SU-DHL-6 (cell line): Measurements from ENCODE around the gene TSHZ2.

ENCODE experiments used
- H2AFZ ChIP-seq: fragments of 200-600 bp; sonication (generic); 2 replicates; pipeline ENCODE4 v1.6.1; 2014; ENCODE audit warnings: low read depth, mild to moderate bottlenecking, moderate library complexity, mixed read lengths, antibody characterized with exemption, low read length; ENCODE audit not compliant: severe bottlenecking
- H3F3A ChIP-seq: fragments of 200-600 bp; shearing (Covaris generic); 2 replicates; pipeline ENCODE4 v1.6.0; 2016; ENCODE audit warnings: antibody characterized with exemption, mild to moderate bottlenecking; ENCODE audit not compliant: insufficient read depth
- H3K27ac ChIP-seq: fragments of 200-600 bp; sonication (generic); 2 replicates; pipeline ENCODE4 v1.5.1; 2016; ENCODE audit warnings: low read depth, mild to moderate bottlenecking, low read length, moderate library complexity, mixed read lengths
- H3K27me3 ChIP-seq: fragments of 200-600 bp; sonication (generic), shearing (Covaris generic); 2 replicates; pipeline ENCODE4 v1.6.0; 2014; ENCODE audit warnings: mild to moderate bottlenecking, low read length
- H3K36me3 ChIP-seq: fragments of 200-600 bp; sonication (generic); 2 replicates; pipeline ENCODE4 v1.6.1; 2014; ENCODE audit warnings: mild to moderate bottlenecking, low read length, mixed read lengths
- H3K4me2 ChIP-seq: fragments of 300-600, 200-600 bp; shearing (Covaris generic), sonication (generic); 2 replicates; pipeline ENCODE4 v1.6.0; 2014; ENCODE audit warnings: low read length, low read depth, mild to moderate bottlenecking; ENCODE audit not compliant: poor library complexity, severe bottlenecking
- H3K4me3 ChIP-seq: fragments of 200-600 bp; sonication (generic); 2 replicates; pipeline ENCODE4 v1.5.1; 2014; ENCODE audit warnings: antibody characterized with exemption, low read length, mild to moderate bottlenecking, mixed read lengths; ENCODE audit not compliant: insufficient read depth, poor library complexity, severe bottlenecking
- H3K79me2 ChIP-seq: fragments of 200-600 bp; sonication (generic); 2 replicates; pipeline ENCODE4 v1.6.1; 2014; ENCODE audit warnings: mild to moderate bottlenecking, low read length, moderate library complexity; ENCODE audit not compliant: insufficient read depth
- H3K9ac ChIP-seq: fragments of 200-600 bp; sonication (generic); 2 replicates; pipeline ENCODE4 v1.7.0; 2014; ENCODE audit warnings: mild to moderate bottlenecking, low read length
- H3K9me2 ChIP-seq: fragments of 200-600 bp; sonication (generic); replicated peaks from 2 replicates; pipeline ENCODE4 v1.6.1; 2014; ENCODE audit warnings: low read length; ENCODE audit not compliant: insufficient read depth
- H3K9me3 ChIP-seq: fragments of 200-600 bp; sonication (generic); 2 replicates; pipeline ENCODE4 v1.6.1; 2014; ENCODE audit warnings: low read length, mixed read lengths; ENCODE audit not compliant: insufficient read depth
- H4K20me1 ChIP-seq: fragments of 200-600 bp; sonication (generic); 2 replicates; pipeline ENCODE4 v1.6.1; 2014; ENCODE audit warnings: low read depth, mild to moderate bottlenecking, antibody characterized with exemption, low read length, moderate library complexity, mixed read lengths
- EZH2phosphoT487 ChIP-seq: fragments of 200-600 bp; sonication (generic), shearing (Covaris generic); conservative IDR thresholded peaks from 2 replicates; pipeline ENCODE4 v1.6.1; 2018; ENCODE audit warnings: mild to moderate bottlenecking, antibody characterized with exemption, low read length, moderate library complexity, mixed read lengths
- TF ChIP-seq, protein P1 (sequence below): fragments of 200-600 bp; sonication (generic); IDR thresholded peaks from one replicate; pipeline ENCODE4 v1.5.1; 2017; ENCODE audit warnings: antibody characterized with exemption, mild to moderate bottlenecking, low read length, moderate library complexity; ENCODE audit not compliant: insufficient read depth, poor library complexity, severe bottlenecking

The TSHZ2 gene

DNA sequence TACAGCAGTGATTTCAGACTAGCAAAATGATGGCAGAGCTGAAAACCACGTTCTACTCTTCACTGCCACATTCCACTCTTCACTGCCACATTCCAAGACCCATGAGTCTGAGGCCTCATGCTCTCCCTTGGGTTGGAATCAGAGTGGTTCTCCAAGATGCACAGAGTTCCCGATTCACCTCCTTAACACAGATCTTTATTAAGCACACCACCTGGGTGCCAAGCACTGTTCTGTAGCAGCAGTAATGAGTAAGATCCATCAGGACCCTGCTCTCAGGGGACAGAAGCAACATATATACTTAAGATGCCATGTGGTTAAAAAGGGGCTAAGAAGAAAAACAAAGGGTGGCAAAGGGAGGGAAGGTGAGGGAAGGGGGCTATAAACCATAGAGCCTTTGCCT is 26.9 kb downstream of the TSHZ2 start:
- H3K27me3 ChIP-seq, result no peaks in the 10 kb centered on the region
- no peaks in the 10 kb centered on the region for H3K9me2 ChIP-seq
- H4K20me1 ChIP-seq, result no peaks in the 10 kb centered on the region
- TF ChIP-seq EZH2phosphoT487, result no peak
- TF ChIP-seq, protein P1, sequence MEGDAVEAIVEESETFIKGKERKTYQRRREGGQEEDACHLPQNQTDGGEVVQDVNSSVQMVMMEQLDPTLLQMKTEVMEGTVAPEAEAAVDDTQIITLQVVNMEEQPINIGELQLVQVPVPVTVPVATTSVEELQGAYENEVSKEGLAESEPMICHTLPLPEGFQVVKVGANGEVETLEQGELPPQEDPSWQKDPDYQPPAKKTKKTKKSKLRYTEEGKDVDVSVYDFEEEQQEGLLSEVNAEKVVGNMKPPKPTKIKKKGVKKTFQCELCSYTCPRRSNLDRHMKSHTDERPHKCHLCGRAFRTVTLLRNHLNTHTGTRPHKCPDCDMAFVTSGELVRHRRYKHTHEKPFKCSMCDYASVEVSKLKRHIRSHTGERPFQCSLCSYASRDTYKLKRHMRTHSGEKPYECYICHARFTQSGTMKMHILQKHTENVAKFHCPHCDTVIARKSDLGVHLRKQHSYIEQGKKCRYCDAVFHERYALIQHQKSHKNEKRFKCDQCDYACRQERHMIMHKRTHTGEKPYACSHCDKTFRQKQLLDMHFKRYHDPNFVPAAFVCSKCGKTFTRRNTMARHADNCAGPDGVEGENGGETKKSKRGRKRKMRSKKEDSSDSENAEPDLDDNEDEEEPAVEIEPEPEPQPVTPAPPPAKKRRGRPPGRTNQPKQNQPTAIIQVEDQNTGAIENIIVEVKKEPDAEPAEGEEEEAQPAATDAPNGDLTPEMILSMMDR, result no peak
- no peak overlapping the region for H3K9ac ChIP-seq
- peaks cover 45% of the 10 kb centered on the region for H3F3A ChIP-seq
- no peaks in the 10 kb centered on the region for H3K79me2 ChIP-seq
- H3K27ac ChIP-seq, result no peak overlapping the region
- H3K4me2 ChIP-seq, result no peak overlapping the region
- H2AFZ ChIP-seq, result no peak overlapping the region
- no peak overlapping the region for H3K4me3 ChIP-seq
- no peaks in the 10 kb centered on the region for H3K9me3 ChIP-seq
- no peaks in the 10 kb centered on the region for H3K36me3 ChIP-seq

DNA sequence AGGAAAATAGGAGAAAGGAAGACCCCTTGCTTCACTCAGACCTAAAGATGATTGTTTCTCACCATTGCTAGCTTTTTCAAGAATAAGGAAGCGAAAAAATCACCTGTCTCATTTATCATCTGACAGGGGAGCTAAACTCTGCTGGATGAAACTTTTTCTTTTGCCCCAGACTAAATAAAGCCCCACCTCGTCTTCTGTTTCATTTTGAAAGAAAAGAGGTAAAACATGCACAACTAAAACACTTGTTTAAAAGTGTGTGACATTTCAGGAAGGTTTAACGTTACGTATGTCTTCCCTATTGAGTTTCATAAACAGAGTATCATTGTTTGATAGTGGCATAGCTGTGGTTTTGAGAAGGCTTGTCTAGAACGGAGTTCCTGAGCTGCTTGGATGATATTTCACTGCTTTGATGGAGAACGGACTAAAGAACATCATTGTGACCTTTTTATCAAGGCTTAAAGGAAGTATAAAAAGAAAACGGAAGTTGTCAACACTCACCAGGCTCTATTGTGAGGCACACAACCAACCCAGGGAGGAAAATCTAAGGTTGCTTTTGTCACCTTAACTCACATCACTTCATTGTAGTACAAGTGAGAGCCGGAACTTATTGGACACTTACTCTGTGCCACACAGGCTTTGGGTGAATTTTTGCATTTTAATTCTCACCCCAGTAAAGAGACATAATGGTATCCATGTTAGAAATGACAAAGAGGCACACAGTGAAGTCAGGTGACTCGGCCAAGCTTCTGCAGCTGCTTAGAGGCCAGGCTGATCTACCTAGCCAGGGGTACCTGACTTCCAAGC is 29.5 kb downstream of the TSHZ2 start:
- H3K9me2 ChIP-seq, result no peaks in the 10 kb centered on the region
- H3K9ac ChIP-seq, result peak overlapping the region; percentile 66
- peaks cover 45% of the 10 kb centered on the region for H3F3A ChIP-seq
- H2AFZ ChIP-seq, result peak overlapping the region; percentile 62
- H3K9me3 ChIP-seq, result no peaks in the 10 kb centered on the region
- H3K27ac ChIP-seq, result peak overlapping the region; percentile 100
- H3K36me3 ChIP-seq, result no peaks in the 10 kb centered on the region
- no peaks in the 10 kb centered on the region for H3K79me2 ChIP-seq
- H4K20me1 ChIP-seq, result no peaks in the 10 kb centered on the region
- H3K4me3 ChIP-seq, result peak overlapping the region; percentile 37
- no peaks in the 10 kb centered on the region for H3K27me3 ChIP-seq
- TF ChIP-seq, protein P1, result no peak
- TF ChIP-seq EZH2phosphoT487, result no peak
- peak overlapping the region; percentile 94 for H3K4me2 ChIP-seq

DNA sequence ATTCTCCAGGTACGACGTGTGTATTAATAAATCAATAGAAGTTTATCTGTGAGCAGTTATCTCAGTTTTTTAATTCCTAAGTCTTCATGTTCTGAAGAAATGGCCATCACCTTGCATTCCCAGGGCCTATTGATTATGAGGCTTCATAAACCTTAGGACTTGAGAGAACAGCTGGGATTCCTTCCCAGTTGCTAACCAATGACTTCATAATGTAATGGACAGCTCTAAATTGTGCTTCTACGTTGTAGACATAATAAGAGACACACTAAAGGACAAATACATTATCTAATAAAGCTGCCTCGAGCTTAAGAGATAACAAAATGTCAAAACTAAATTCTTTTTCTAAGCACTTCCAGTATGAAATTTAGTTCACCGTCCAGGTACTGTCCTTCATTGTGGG is 30.6 kb downstream of the TSHZ2 start:
- peak overlapping the region; percentile 37 for H3K4me3 ChIP-seq
- peak overlapping the region; percentile 66 for H3K9ac ChIP-seq
- peak overlapping the region; percentile 100 for H3K27ac ChIP-seq
- no peak for TF ChIP-seq EZH2phosphoT487
- TF ChIP-seq, protein P1, result no peak
- H3K9me2 ChIP-seq, result no peaks in the 10 kb centered on the region
- no peaks in the 10 kb centered on the region for H4K20me1 ChIP-seq
- no peaks in the 10 kb centered on the region for H3K36me3 ChIP-seq
- no peaks in the 10 kb centered on the region for H3K9me3 ChIP-seq
- no peaks in the 10 kb centered on the region for H3K79me2 ChIP-seq
- peak overlapping the region; percentile 94 for H3K4me2 ChIP-seq
- no peaks in the 10 kb centered on the region for H3K27me3 ChIP-seq
- H3F3A ChIP-seq, result peaks cover 45% of the 10 kb centered on the region
- peak overlapping the region; percentile 80 for H2AFZ ChIP-seq
